HG02943 (cell line): ENCODE results near the gene PRSS16.
"Not testable (repeated sequence)": the region's sequence is repeated elsewhere in the genome, so short reads cannot be mapped to it uniquely, and the experiment has no call there.

Source experiments
- ATAC-seq: cut with Tn5 transposase; IDR thresholded peaks from one replicate; pipeline ENCODE4 v1.9.1; 2021; ENCODE audit warnings: mild to moderate bottlenecking, low read depth, moderate library complexity; ENCODE audit not compliant: unreplicated experiment

Gene PRSS16

GRCh38 chr6:27241443-27241842 is 6.1 kb upstream of the PRSS16 start:
- ATAC-seq = no peak

DNA sequence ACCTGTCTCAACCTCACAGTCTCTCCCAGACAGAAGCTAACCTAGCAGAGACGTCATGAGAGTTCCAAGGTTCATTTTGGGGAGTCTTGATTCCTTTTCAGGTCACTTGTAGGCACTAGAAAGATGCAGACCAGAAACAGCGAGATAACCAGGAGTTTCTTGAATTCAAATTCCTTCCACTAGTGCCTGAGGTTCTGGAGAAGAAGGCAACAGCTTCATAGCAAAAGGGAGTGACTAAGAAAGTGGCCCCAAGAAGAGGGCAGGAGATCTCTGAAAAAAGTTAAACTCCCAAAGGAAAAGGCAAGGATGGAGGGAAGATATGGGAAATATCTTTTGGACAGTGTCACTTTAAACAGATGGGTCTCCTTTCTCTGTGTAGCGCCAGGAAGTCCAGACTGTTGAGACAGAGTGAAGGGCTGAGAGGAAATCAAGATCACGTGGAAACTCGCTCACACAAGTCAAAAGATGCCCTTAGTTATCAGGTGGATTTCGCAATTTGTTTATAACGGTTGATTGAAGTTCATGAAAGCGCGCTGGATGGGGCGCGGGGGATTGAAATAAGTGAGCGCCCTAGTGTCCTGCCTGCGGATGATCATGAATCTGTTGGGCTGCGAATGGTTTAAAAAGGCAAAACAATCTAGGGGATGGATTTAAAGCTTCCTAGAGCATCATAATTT is 4.8 kb upstream of the PRSS16 start:
- no peak for ATAC-seq

DNA sequence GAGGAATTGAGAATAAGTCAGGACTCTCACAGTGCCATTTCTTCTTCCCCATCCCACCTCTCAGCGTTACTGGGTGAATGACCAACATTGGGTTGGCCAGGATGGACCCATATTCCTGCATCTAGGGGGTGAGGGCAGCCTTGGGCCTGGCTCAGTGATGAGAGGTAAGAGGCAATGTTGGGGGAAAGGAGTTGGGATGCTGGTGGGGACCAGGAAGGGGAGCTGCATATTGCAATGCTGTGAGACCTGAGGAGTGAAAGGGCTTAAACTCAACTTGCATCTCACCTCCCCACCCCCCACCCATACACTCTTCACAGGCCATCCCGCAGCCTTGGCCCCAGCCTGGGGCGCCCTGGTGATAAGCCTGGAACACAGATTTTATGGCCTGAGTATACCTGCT is 1.3 kb downstream of the PRSS16 start:
- no peak for ATAC-seq

- no peak for ATAC-seq
These were observed 3.0 kb downstream of the PRSS16 start for GRCh38 chr6:27250277-27251111.

GRCh38 chr6:27251112-27251605 is 3.7 kb downstream of the PRSS16 start:
- ATAC-seq = peak; percentile 55

GRCh38 chr6:27251606-27252251 is 4.2 kb downstream of the PRSS16 start:
- ATAC-seq = peak; percentile 72

- no peak for ATAC-seq
These were observed 7.1 kb downstream of the PRSS16 start for GRCh38 chr6:27254566-27254965.

DNA sequence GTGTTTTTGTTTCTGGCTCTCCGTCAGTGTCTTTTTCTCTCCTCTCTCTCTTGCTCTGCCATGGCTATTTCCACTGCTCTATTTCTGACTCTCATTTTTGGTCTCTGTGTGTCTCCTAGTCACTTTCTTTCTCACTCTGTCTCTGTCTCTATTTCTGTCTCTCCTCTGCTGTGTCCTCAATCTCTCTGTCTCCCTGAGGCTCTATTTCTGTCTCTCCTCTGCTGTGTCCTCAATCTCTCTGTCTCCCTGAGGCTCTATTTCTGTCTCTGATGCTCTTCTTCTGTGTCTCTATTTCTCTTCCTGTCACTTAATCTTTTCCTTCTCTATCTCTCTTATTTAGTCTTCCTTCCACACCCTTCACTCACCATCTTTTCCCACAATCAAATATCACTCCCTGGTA is 8.4 kb downstream of the PRSS16 start:
- no peak for ATAC-seq

DNA sequence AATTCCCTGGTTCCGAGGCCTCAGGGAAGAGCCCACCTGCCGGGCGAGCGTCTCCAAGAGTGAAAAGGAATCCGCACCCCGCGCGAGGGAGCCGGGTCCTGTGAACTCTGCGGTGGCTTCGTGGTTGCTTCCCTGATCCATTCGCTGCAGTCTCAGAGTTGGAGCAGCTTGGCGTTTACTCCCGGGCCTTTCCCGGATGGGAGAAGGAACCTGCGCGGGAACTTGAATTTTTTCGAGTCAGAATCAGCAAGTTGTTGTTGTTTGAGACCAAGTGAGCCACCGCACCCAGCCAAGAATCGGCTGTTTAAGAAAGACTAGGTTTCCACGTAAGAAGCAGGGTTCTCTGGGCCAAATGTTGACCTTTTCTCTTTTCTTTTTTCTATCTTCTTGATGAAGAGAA is 12.9 kb downstream of the PRSS16 start:
- ATAC-seq = no peak

- ATAC-seq = no peak
These were observed 13.4 kb downstream of the PRSS16 start for GRCh38 chr6:27260836-27261375.

DNA sequence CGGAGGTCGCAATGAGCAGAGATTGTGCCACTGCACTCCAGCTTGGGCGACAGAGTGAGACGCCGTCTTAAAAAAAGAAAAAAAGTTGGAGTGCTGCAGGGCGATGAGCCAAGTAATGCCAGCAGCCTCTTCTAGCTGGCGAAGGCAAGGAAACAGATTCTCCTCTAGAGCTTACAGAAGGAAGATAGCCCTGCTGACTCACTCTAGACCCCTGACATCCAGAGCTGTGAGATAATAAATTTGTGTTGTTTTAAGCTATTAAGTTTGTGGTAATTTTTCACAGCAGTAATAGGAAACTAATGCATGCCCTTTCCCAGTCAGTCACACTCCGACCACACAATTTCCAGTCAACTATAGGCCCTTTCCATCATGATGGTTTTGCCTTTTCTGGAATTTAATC is 16.4 kb downstream of the PRSS16 start:
- ATAC-seq = no peak

- ATAC-seq = not testable (repeated sequence)
These were observed 19.5 kb downstream of the PRSS16 start for GRCh38 chr6:27267003-27267402.

DNA sequence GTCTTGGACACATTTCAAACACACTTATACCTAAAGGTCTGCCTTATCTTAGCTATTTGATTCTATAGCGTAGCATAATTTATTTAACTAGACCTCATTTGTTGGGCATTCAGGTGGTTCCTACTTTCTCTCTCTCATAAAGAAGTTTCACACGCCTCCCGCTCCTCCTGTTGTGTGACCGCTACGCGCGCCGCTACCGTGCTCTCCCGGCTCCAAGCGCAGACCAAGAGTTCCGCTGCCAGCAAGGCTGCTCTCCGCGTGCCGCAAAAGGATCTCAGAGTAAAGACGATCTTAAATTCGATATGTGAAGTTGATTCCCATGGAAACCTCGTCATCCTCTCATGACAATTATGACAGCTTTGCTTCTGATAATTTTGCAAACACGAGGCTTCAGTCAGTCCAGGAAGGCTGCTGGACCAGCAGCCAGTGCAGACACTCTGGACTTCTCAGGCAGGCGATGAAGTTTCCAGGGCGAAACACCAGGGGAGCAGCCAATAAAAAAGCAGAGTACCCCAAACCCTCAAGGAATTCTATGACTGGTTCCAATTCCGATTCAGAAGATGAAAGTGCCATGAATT is 20.4 kb downstream of the PRSS16 start:
- ATAC-seq = no peak

- ATAC-seq = no peak
These were observed 21.3 kb downstream of the PRSS16 start for GRCh38 chr6:27268803-27269202.

- no peak for ATAC-seq
These were observed 26.3 kb downstream of the PRSS16 start for GRCh38 chr6:27273783-27274182.

- ATAC-seq = no peak
These were observed 27.8 kb downstream of the PRSS16 start for GRCh38 chr6:27275025-27275956.

- no peak for ATAC-seq
These were observed 32.1 kb downstream of the PRSS16 start for GRCh38 chr6:27279513-27280063.

GRCh38 chr6:27280064-27280539 is 32.6 kb downstream of the PRSS16 start:
- no peak for ATAC-seq

DNA sequence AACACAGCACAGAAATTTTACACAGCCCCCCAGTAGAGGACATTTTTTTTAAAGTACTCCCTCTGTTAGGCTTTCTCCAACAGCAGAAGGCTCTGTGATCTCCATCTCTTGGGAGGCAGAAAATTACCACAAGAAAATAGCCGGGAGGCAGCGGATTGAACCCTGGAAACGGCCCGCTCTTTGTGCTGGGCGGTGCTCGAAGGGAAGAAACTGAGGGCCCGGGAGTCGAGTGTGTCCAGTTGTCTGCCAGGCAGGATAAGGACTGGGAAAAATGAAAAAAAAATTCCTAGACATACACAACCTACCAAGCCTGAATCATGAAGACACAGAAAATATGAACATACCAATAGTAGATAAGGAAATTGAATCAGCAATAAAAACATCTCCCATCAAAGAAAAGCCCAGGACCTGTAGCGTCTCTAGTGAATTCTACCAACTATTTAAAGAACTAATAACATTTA is 33.1 kb downstream of the PRSS16 start:
- no peak for ATAC-seq
